ENCODE measurements around the gene SMURF1.

DNA sequence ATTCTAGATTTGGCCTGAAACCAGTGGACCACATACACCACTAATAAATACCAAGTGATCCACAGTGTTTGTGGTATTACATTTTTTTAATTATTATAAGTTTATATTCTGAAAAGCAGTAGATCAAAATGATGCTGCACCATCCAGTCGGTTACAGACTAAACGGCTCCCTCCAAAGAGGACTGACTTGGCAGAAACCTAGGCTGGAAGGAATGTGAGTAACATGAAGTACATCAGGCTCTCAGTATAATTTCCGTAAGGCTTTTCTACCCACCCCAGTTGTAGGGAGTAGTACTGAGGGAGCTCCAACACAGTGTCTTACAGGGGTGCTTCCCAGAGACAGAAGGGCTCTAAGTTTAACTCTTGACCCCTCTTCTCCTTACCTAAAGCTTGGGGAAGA lies 146.1 kb downstream of the SMURF1 start:
- TF ChIP-seq, protein P1, sequence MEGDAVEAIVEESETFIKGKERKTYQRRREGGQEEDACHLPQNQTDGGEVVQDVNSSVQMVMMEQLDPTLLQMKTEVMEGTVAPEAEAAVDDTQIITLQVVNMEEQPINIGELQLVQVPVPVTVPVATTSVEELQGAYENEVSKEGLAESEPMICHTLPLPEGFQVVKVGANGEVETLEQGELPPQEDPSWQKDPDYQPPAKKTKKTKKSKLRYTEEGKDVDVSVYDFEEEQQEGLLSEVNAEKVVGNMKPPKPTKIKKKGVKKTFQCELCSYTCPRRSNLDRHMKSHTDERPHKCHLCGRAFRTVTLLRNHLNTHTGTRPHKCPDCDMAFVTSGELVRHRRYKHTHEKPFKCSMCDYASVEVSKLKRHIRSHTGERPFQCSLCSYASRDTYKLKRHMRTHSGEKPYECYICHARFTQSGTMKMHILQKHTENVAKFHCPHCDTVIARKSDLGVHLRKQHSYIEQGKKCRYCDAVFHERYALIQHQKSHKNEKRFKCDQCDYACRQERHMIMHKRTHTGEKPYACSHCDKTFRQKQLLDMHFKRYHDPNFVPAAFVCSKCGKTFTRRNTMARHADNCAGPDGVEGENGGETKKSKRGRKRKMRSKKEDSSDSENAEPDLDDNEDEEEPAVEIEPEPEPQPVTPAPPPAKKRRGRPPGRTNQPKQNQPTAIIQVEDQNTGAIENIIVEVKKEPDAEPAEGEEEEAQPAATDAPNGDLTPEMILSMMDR (conservative IDR thresholded peaks at IDR 0.05 in 1 of 2, IDR thresholded peaks at IDR 0.05 in 1 of 2; ENCODE audit: low read depth in 1 of 2, low read length in 2 of 2): no peak
- no peak for TF ChIP-seq EZH2 (IDR thresholded peaks at IDR 0.05; ENCODE audit: low read length, missing control alignments)
